Measurements from ENCODE around the gene CNTN2.

Gene CNTN2

GRCh38 chr1:205066141-205066818 lies 23.3 kb downstream of the CNTN2 start:
- H3K27ac ChIP-seq (ENCODE audit: low read length) = no peak overlapping the region
- no peak overlapping the region for H2AFZ ChIP-seq (ENCODE audit: low read depth, low read length)
- no peak overlapping the region for H3K4me3 ChIP-seq (ENCODE audit: low read depth in 1 of 2, low read length in 2 of 2)
- no peaks in the 10 kb centered on the region for H3K36me3 ChIP-seq (ENCODE audit: insufficient read depth, low read length)
- no peak overlapping the region for H3K9ac ChIP-seq (ENCODE audit: low read depth, low read length)
- H3K4me2 ChIP-seq (ENCODE audit: insufficient read depth, low read length) = no peak overlapping the region
- DNase-seq (no peak), ATAC-seq (ENCODE audit: insufficient read depth, low read depth) (no peak)
- H3K4me1 ChIP-seq (ENCODE audit: insufficient read depth, low read length) = peaks cover 2% of the 10 kb centered on the region
- no peaks in the 10 kb centered on the region for H4K20me1 ChIP-seq (ENCODE audit: insufficient read depth, low read length)
- TF ChIP-seq, protein P1, sequence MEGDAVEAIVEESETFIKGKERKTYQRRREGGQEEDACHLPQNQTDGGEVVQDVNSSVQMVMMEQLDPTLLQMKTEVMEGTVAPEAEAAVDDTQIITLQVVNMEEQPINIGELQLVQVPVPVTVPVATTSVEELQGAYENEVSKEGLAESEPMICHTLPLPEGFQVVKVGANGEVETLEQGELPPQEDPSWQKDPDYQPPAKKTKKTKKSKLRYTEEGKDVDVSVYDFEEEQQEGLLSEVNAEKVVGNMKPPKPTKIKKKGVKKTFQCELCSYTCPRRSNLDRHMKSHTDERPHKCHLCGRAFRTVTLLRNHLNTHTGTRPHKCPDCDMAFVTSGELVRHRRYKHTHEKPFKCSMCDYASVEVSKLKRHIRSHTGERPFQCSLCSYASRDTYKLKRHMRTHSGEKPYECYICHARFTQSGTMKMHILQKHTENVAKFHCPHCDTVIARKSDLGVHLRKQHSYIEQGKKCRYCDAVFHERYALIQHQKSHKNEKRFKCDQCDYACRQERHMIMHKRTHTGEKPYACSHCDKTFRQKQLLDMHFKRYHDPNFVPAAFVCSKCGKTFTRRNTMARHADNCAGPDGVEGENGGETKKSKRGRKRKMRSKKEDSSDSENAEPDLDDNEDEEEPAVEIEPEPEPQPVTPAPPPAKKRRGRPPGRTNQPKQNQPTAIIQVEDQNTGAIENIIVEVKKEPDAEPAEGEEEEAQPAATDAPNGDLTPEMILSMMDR (IDR thresholded peaks at IDR 0.05; ENCODE audit: borderline replicate concordance, extremely low read depth, low read length, poor library complexity, severe bottlenecking) = no peak
- no peak for TF ChIP-seq EZH2 (IDR thresholded peaks at IDR 0.05; ENCODE audit: borderline replicate concordance, low read depth, low read length, severe bottlenecking)
- no peaks in the 10 kb centered on the region for H3K27me3 ChIP-seq (ENCODE audit: insufficient read depth, low read length, poor library complexity)
- no peaks in the 10 kb centered on the region for H3K79me2 ChIP-seq (ENCODE audit: insufficient read depth, low read length)
- H3K9me3 ChIP-seq (ENCODE audit: insufficient read depth, low read length, severe bottlenecking) = no peaks in the 10 kb centered on the region

DNA sequence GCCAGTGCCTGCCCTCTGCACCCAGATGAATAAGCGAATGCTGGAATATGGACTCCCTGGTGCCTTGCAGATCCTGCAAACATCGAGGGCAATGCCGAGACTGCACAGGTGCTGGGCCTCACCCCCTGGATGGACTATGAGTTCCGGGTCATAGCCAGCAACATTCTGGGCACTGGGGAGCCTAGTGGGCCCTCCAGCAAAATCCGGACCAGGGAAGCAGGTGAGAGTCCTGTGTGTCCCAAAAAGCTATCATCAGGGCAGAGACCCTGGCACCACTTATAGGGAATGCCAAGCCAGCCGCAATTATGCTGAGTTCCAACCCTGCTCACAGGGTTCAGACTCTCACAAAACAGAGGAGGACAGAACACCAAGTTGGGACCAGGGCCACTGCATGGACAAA lies 24.0 kb downstream of the CNTN2 start:
- H3K9me3 ChIP-seq (ENCODE audit: insufficient read depth, low read length, severe bottlenecking) = no peaks in the 10 kb centered on the region
- H4K20me1 ChIP-seq (ENCODE audit: insufficient read depth, low read length) = no peaks in the 10 kb centered on the region
- no peak overlapping the region for H3K27ac ChIP-seq (ENCODE audit: low read length)
- H3K9ac ChIP-seq (ENCODE audit: low read depth, low read length) = no peak overlapping the region
- no peak overlapping the region for H2AFZ ChIP-seq (ENCODE audit: low read depth, low read length)
- H3K27me3 ChIP-seq (ENCODE audit: insufficient read depth, low read length, poor library complexity) = no peaks in the 10 kb centered on the region
- H3K4me1 ChIP-seq (ENCODE audit: insufficient read depth, low read length) = no peaks in the 10 kb centered on the region
- DNase-seq (no peak), ATAC-seq (ENCODE audit: insufficient read depth, low read depth) (no peak)
- TF ChIP-seq, protein P1 (IDR thresholded peaks at IDR 0.05; ENCODE audit: borderline replicate concordance, extremely low read depth, low read length, poor library complexity, severe bottlenecking) = no peak
- no peak for TF ChIP-seq EZH2 (IDR thresholded peaks at IDR 0.05; ENCODE audit: borderline replicate concordance, low read depth, low read length, severe bottlenecking)
- H3K4me3 ChIP-seq (ENCODE audit: low read depth in 1 of 2, low read length in 2 of 2) = no peak overlapping the region
- no peaks in the 10 kb centered on the region for H3K79me2 ChIP-seq (ENCODE audit: insufficient read depth, low read length)
- H3K4me2 ChIP-seq (ENCODE audit: insufficient read depth, low read length) = no peak overlapping the region
- no peaks in the 10 kb centered on the region for H3K36me3 ChIP-seq (ENCODE audit: insufficient read depth, low read length)

GRCh38 chr1:205068001-205068400 lies 25.0 kb downstream of the CNTN2 start:
- Histone ChIP-seq H3K27me3 (ENCODE audit: insufficient read depth, low read length, poor library complexity) (no peaks in the 10 kb centered on the region), H2AFZ (ENCODE audit: low read depth, low read length) (no peak overlapping the region), H3K4me2 (ENCODE audit: insufficient read depth, low read length) (no peak overlapping the region), H3K4me3 (ENCODE audit: low read depth in 1 of 2, low read length in 2 of 2) (no peak overlapping the region), H3K27ac (ENCODE audit: low read length) (no peak overlapping the region), H3K9me3 (ENCODE audit: insufficient read depth, low read length, severe bottlenecking) (no peaks in the 10 kb centered on the region), H3K79me2 (ENCODE audit: insufficient read depth, low read length) (no peaks in the 10 kb centered on the region), H3K36me3 (ENCODE audit: insufficient read depth, low read length) (no peaks in the 10 kb centered on the region), H3K4me1 (ENCODE audit: insufficient read depth, low read length) (no peaks in the 10 kb centered on the region), H3K9ac (ENCODE audit: low read depth, low read length) (no peak overlapping the region), H4K20me1 (ENCODE audit: insufficient read depth, low read length) (no peaks in the 10 kb centered on the region)
- ATAC-seq (ENCODE audit: insufficient read depth, low read depth) = no peak
- DNase-seq = no peak
- TF ChIP-seq, protein P1 (IDR thresholded peaks at IDR 0.05; ENCODE audit: borderline replicate concordance, extremely low read depth, low read length, poor library complexity, severe bottlenecking) = no peak
- no peak for TF ChIP-seq EZH2 (IDR thresholded peaks at IDR 0.05; ENCODE audit: borderline replicate concordance, low read depth, low read length, severe bottlenecking)
